Esophagus muscularis mucosa (tissue), 4 donors: ENCODE measurements around the gene RNF5. TPM values are rescaled to one million over a fixed set of nuclear protein-coding genes. Genes with fewer than 3 reads are reported as not detected.

Experiments
- DNase-seq: peaks from one replicate; pipeline ENCODE4 v3.0.0-alpha.2; 2017; ENCODE audit errors: extremely low spot score
- H3K27ac ChIP-seq, 4 donors: fragments of 200-600 bp; sonication (generic); replicated peaks in 1 of 4; 1 replicate in 3 of 4; 2 replicates in 1 of 4; pipeline ENCODE4 v1.5.1; 2016 to 2019; ENCODE audit warnings: mild to moderate bottlenecking in 1 of 4
- H3K27me3 ChIP-seq, 4 donors: fragments of 200-600 bp; sonication (generic); one replicate each; pipeline versions ENCODE4 v1.5.1 to v1.6.0; 2016 to 2019
- H3K36me3 ChIP-seq, 4 donors: fragments of 200-600 bp; sonication (generic); one replicate each; pipeline ENCODE4 v1.5.1; 2016 to 2019
- H3K4me1 ChIP-seq, 4 donors: fragments of 200-600 bp; sonication (generic); one replicate each; pipeline ENCODE4 v1.5.1; 2016 to 2019
- H3K4me3 ChIP-seq, 4 donors: fragments of 200-600 bp; sonication (generic); 1 replicate in 2 of 4; 2 replicates in 2 of 4; pipeline ENCODE4 v1.5.1; 2016 to 2019; ENCODE audit warnings: mild to moderate bottlenecking in 4 of 4, moderate library complexity in 1 of 4
- H3K9me3 ChIP-seq, 4 donors: fragments of 200-600 bp; sonication (generic); 1 replicate in 3 of 4; 2 replicates in 1 of 4; pipeline ENCODE4 v1.5.1; 2016 to 2019
- EP300 ChIP-seq: sonication (generic); formaldehyde crosslinking; IDR thresholded peaks from one replicate; pipeline ENCODE4 v1.6.1; 2017; ENCODE audit warnings: antibody characterized with exemption
- POLR2A ChIP-seq: fragments of 450-650 bp; IDR thresholded peaks from one replicate; pipeline ENCODE4 v1.6.1; 2017; ENCODE audit warnings: antibody characterized with exemption, moderate library complexity, mild to moderate bottlenecking, low read depth
- POLR2AphosphoS5 ChIP-seq, 2 donors: sonication (generic); formaldehyde crosslinking; IDR thresholded peaks; one replicate each; pipeline ENCODE4 v1.6.1; 2017; ENCODE audit warnings: antibody characterized with exemption in 2 of 2
- WGBS: methylation state at CpG from one replicate; pipeline ENCODE4 v1.1.5; 2018; 5-methylcytosine and 5-hydroxymethylcytosine counted together
- intact Hi-C: fragments of 100-400 bp; cut with DNase I; formaldehyde crosslinking; loops from one replicate; pipeline ENCODE4 v1.15.1; 2023
- total RNA-seq, 4 donors: library from RNA; depleted of rRNA; stranded (reverse); fragments of >200 nt; gene quantifications; one replicate each; pipeline versions ENCODE4 v1.1.0 to v1.2.1, GENCODE V29; 2016
- TF ChIP-seq, protein P1 (sequence below), 3 experiments: fragments of 200-600 bp in 2 of 3; fragments of 450-650 bp in 1 of 3; sonication (generic) in 2 of 3; IDR thresholded peaks; one replicate each; pipeline ENCODE4 v1.5.1; 2017 to 2019; ENCODE audit warnings: antibody characterized with exemption in 3 of 3, mild to moderate bottlenecking in 2 of 3, moderate library complexity in 1 of 3

RNF5 gene
- total RNA-seq, 4 donors from 2014 or later: 76.2 to 91.4 (median 88.5) TPM

DNA sequence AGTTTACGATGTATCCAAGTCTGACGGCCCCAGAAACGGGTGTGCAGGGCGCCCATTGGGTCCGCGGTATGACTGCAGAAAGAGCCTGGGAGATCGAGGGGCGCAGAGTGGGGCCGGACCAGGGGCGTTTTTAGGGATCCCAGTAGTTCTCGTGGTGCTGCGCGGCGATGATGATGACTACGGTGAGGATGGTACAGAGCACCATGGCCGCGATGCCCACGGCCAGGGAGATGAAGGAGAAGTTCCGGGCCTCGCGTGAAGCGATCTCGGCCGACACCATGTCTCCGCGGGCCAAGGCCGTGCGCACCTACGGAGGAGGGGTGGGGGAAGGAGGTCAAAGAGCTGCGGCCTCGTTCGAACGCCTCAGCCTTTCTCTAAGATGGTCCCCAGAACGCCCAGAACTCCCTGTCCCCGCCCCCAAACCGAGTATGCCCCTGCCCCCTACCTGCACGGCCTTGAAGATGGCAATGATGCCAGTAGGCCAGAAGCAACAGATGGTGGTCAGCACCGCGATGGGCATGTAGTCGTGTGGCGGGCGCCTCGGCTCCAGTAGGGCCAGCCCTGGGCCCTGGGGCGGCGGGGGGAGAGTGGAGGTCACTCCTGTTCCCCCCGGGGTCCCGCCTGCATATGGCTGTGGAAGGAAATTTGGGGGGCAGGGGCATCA, 29.0 kb upstream of the RNF5 start:
- no peak for DNase-seq
- no peaks in the 10 kb centered on the region for H3K9me3 ChIP-seq
- TF ChIP-seq EP300 (no peak), POLR2A (no peak), POLR2AphosphoS5 (IDR thresholded peaks at IDR 0.05) (no peak)
- TF ChIP-seq, protein P1, sequence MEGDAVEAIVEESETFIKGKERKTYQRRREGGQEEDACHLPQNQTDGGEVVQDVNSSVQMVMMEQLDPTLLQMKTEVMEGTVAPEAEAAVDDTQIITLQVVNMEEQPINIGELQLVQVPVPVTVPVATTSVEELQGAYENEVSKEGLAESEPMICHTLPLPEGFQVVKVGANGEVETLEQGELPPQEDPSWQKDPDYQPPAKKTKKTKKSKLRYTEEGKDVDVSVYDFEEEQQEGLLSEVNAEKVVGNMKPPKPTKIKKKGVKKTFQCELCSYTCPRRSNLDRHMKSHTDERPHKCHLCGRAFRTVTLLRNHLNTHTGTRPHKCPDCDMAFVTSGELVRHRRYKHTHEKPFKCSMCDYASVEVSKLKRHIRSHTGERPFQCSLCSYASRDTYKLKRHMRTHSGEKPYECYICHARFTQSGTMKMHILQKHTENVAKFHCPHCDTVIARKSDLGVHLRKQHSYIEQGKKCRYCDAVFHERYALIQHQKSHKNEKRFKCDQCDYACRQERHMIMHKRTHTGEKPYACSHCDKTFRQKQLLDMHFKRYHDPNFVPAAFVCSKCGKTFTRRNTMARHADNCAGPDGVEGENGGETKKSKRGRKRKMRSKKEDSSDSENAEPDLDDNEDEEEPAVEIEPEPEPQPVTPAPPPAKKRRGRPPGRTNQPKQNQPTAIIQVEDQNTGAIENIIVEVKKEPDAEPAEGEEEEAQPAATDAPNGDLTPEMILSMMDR (IDR thresholded peaks at IDR 0.05): no peak
- WGBS: 80% methylated on average over 44 of the region's 47 CpGs
- peaks cover 24 to 43% (median 41%) of the 10 kb centered on the region in 4 donors for H3K4me1 ChIP-seq
- peaks cover 0 to 17% (median 6%) of the 10 kb centered on the region in 4 donors for H3K36me3 ChIP-seq
- no peaks in the 10 kb centered on the region for H3K27me3 ChIP-seq
- H3K27ac ChIP-seq: no peak overlapping the region
- intact Hi-C loops: no loop called here
- H3K4me3 ChIP-seq: peak overlapping the region in 2 of 4 donors; percentile 15 to 35

GRCh38 chr6:32149932-32150870, 28.0 kb upstream of the RNF5 start:
- H3K27ac ChIP-seq: peak overlapping the region; percentile 24 to 93 (median 92)
- TF ChIP-seq, protein P1 (IDR thresholded peaks at IDR 0.05): no peak
- peaks cover 30 to 52% (median 48%) of the 10 kb centered on the region in 4 donors for H3K4me1 ChIP-seq
- 72% methylated on average over 30 of the region's 55 CpGs for WGBS
- intact Hi-C loops: no loop called here
- no peaks in the 10 kb centered on the region for H3K9me3 ChIP-seq
- peaks cover 0 to 17% (median 6%) of the 10 kb centered on the region in 4 donors for H3K36me3 ChIP-seq
- H3K4me3 ChIP-seq: peak overlapping the region; percentile 76 to 84 (median 80)
- H3K27me3 ChIP-seq: no peaks in the 10 kb centered on the region
- DNase-seq: no peak

DNA sequence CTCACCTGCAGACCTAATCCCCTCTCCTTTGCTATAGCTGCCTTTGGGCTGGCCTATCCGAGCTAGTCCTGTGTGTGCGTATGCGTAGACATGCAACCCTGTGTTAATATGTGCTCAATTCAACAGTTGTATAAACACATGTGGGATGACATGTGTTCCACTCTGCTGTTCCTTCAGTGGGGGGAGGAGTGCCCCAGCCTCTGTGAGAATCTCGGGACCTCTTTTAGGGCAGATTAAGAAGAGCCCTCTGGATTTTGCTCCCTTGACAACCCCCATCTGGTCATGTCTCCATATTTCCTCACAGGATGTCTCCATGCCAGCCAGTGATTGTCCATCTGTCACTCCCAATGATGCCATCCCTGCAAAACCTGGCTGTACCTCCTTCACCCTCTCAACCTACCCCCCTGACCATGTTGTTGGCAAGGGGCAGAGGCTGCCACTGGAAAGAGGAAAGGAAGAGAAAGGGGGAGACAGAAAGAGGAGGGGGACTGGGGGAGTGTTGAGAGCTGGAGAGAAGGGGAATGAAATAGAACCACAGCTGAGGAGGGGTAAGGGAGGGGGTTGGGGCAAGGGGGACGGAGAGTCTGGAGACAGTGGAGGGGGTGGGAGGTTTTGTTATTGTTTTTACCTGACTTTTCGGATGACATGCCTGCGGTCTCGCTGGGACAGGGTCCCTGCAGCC, 26.9 kb upstream of the RNF5 start:
- TF ChIP-seq POLR2AphosphoS5 (IDR thresholded peaks at IDR 0.05) (peak in 1 of 2 donors; percentile 8), EP300 (no peak)
- no peak for DNase-seq
- 21% methylated on average over 8 of the region's 8 CpGs for WGBS
- Histone ChIP-seq H3K27me3 (no peaks in the 10 kb centered on the region), H3K9me3 (no peaks in the 10 kb centered on the region), H3K4me1 (peaks cover 37 to 63% (median 59%) of the 10 kb centered on the region in 4 donors), H3K36me3 (peaks cover 0 to 25% (median 15%) of the 10 kb centered on the region in 4 donors), H3K27ac (peak overlapping the region; percentile 90 to 94 (median 93)), H3K4me3 (peak overlapping the region; percentile 76 to 84 (median 80))
- intact Hi-C loops: no loop called here

GRCh38 chr6:32151863-32152768, 26.1 kb upstream of the RNF5 start, which contains the start of gene PRRT1:
Gene PRRT1 (minus strand): TSS chr6:32151939. CDS start chr6:32151827, 112 bp downstream.
- peaks cover 0 to 33% (median 23%) of the 10 kb centered on the region in 4 donors for H3K36me3 ChIP-seq
- no peak for TF ChIP-seq POLR2AphosphoS5 (IDR thresholded peaks at IDR 0.05)
- H3K4me1 ChIP-seq: peaks cover 37 to 71% (median 63%) of the 10 kb centered on the region in 4 donors
- DNase-seq: no peak
- H3K4me3 ChIP-seq: peak within 1 kb of the TSS; percentile 76 to 84 (median 80)
- H3K27me3 ChIP-seq: no peaks in the 10 kb centered on the region
- 20% methylated on average over 9 of the region's 24 CpGs for WGBS
- peak within 1 kb of the TSS; percentile 90 to 94 (median 93) for H3K27ac ChIP-seq
- H3K9me3 ChIP-seq: no peaks in the 10 kb centered on the region
- intact Hi-C loops: no loop called here
